GM08714 (cell line): ENCODE results near the gene MRTFA.
"Not testable (repeated sequence)": the region's sequence is repeated elsewhere in the genome, so short reads cannot be mapped to it uniquely, and the experiment has no call there.

Experiments
- H3K4me3 ChIP-seq: fragments of 200-500 bp; sonication (Bioruptor generic); 2 replicates; pipeline ENCODE4 v1.5.1; 2014; ENCODE audit warnings: mild to moderate bottlenecking, low read length, inconsistent platforms
- ZNF274 ChIP-seq: IDR thresholded peaks from 2 replicates; pipeline ENCODE4 v1.6.1; 2012; ENCODE audit warnings: mild to moderate bottlenecking, low read depth, low read length

The MRTFA gene

GRCh38 chr22:40605761-40606160 lies 30.8 kb downstream of the MRTFA start:
- TF ChIP-seq ZNF274 = no peak
- H3K4me3 ChIP-seq = no peak overlapping the region

DNA sequence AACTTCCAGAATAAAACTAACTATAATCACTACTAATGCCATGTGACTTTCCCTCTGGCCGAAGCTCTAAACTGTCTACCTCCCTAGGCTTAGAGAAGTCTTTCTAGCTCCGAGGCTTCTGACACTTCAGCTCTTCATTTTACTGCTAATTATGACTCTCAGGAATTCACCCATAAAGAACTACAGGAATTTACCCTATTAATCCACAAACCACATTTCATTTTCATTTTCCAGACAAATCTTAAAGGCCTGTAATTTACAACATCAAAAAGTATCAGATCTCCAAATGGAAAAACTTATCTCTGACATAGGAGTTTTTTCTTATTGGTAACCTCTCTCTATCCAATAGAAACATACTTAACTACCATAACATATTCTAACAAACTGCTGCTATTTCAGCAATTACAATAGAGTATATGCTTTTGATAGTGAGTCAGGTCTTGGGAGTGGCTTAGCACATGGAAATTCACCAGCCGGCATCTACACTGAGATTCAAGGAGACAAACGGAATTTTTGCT lies 33.4 kb downstream of the MRTFA start:
- TF ChIP-seq ZNF274 = no peak
- H3K4me3 ChIP-seq = no peak overlapping the region

DNA sequence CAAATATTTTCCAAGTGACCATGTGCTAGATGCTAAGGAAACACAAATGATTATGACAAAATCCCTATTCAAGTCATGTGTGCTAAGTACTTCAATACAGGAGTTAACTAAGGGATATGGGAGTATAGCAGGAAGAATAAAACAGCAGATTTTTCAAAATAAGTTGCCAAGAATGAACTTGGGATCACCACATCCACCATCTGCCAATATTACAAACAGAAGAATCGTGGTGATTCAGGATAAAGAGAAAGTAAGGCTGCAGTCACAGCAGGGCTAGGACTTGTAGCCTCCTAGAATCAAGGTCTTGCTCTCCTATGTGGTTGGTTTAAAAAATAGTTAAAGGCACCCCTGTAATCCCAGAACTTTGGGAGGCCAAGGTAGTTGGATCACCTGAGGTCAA lies 34.3 kb downstream of the MRTFA start:
- H3K4me3 ChIP-seq = no peak overlapping the region
- TF ChIP-seq ZNF274 = no peak

DNA sequence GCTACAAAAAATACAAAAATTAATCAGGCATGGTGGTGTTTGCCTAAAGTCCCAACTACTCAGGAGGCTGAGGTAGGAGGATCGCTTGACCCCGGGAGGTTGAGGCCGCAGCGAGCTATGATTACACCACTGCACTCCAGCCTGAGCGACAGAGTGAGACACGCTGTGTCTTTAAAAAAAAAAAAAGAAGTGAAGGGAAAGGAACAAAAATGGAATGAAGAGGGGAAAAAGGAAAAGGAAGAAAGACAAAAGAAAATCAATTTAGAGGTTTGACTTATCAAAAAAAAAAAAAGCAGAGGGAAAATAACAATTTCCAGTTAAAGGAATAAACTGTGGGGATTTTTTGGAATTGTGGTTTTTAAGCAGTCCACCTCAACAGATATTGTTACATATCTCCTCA lies 36.8 kb downstream of the MRTFA start:
- no peak for TF ChIP-seq ZNF274
- H3K4me3 ChIP-seq = no peak overlapping the region

- not testable (repeated sequence) for H3K4me3 ChIP-seq
These were observed 37.8 kb downstream of the MRTFA start for GRCh38 chr22:40598712-40599111.

- TF ChIP-seq ZNF274 = no peak
- H3K4me3 ChIP-seq = no peak overlapping the region
These were observed 38.7 kb downstream of the MRTFA start for GRCh38 chr22:40597526-40598430.

DNA sequence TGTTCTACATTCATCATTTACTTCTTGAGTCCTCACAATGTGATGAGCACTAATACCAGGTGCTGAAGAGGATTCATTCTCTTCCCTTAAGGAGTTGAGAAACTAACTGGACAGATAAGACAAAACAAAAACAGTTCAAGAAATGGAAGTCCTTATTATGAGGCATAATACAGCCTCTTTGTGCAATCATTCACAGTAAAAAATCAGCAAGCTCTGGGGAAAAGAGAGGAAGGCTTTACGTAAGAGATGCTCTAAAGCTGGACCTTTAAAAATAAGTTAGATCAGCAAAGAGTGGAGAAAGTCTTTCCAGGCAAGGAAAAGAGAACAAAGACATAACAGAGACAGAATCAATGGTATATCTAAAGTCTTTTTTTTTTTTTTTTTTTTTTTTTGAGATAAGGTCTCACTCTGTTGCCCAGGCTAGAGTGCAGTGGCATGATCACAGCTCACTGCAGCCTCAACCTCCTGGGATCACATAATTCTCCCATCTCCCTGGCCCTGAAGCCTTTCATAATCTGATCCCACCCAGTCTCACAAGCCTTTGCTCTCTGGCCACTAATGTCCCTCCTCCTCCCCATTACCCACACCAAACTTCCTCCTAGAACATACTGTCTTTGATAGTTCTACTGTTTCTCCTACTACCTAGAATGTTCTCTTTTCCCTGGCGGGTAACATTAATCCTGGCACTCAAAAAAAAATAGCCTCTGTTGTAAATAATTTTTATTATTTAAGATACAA lies 40.9 kb downstream of the MRTFA start:
- TF ChIP-seq ZNF274 = no peak
- no peak overlapping the region for H3K4me3 ChIP-seq

- H3K4me3 ChIP-seq = no peak overlapping the region
- no peak for TF ChIP-seq ZNF274
These were observed 41.6 kb downstream of the MRTFA start for GRCh38 chr22:40594924-40595323.

GRCh38 chr22:40594346-40594745 lies 42.2 kb downstream of the MRTFA start:
- H3K4me3 ChIP-seq = no peak overlapping the region
- no peak for TF ChIP-seq ZNF274

DNA sequence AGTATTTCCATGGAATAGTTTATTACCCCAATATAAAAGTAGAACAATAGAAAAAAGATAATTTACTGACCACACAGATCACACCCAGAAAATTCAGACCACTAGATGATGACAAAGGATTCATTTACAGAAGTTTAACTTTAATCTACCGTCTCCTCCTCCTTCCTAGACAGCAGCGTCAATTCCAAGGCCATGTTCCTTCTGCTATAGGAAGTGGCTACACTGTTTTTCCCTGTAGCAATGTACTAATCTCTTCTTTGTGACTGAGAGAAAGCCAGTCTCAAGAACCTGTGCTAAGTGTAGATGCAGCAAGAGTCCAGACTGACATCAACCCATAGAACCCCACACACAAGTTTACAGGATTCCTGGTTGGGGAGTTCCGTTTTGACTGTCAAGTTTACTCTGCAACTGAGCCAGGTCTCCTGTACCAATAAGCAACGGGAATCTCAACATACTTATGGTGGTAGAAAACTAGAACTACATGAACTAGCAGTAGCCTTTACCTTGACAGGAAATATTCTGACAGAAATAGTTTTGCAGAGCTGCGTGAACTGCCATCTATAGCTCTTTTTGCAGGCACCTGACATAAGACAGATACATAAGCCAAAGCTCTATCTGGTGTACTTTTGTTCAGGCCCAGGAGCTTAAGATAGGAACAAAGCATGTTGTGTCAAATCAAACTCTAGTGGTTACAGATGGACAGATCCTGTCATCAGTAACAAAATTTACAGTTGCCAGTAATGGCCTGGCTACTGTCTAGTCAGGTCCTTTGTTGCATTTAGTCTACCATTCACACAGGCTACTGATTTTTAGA lies 42.9 kb downstream of the MRTFA start:
- no peak overlapping the region; the same call in 1 of the 2 replicates for H3K4me3 ChIP-seq
- TF ChIP-seq ZNF274 = no peak

- TF ChIP-seq ZNF274 = no peak
These were observed 44.0 kb downstream of the MRTFA start for GRCh38 chr22:40592352-40593113.

DNA sequence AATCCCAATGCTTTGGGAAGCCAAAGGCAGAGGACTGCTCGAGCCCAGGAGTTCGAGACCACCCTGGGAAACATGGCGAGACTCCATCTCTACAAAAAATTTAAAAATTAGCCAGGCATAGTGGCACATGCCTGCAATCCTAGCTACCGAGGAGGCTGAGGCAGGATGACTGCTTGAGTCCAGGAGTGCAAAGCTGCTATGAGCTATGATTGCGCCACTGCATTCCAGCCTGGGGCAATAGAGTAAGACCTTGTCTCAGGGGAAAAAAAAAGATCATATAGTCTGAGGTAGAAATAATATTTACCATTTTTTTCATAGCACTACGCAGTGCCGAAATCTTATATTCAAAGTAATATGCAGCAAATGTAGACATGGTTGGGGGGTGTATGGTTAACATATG lies 47.8 kb downstream of the MRTFA start:
- no peak for TF ChIP-seq ZNF274
- H3K4me3 ChIP-seq = no peak overlapping the region

More at GRCh38 chr22:40592352-40593113, 44.0 kb downstream of the MRTFA start:
- peak overlapping the region; percentile 20; the same call in 1 of the 2 replicates for H3K4me3 ChIP-seq

DNA sequence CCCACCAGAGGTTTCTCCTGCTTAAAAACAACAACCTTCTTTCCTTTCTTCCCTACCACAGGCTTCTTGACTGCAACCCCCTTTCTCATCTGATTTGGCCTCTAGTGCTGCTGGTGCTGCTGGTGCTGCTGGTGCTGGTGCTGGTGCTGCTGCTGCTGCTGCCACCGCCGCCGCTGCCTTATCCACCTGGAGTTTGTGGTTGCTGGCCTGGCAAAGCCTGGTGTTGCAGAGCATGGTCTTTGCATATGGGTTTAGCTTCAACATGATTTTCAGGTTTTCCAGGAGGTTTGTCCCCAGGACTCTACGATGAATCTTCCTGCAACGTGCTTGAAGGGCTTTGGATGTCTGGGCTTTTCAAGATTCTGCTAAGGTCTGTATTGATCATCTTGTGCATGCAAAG lies 49.7 kb downstream of the MRTFA start:
- no peak for TF ChIP-seq ZNF274
- no peak overlapping the region for H3K4me3 ChIP-seq
